Nephron progenitor cell (in vitro differentiated cells): ENCODE results near the gene REXO1.
"Not testable (repeated sequence)": the region's sequence is repeated elsewhere in the genome, so short reads cannot be mapped to it uniquely, and the experiment has no call there.

Experiments used
- DNase-seq: peaks from one replicate; pipeline ENCODE4 v3.0.0; 2021
- H3K27ac Mint-ChIP-seq: 2 replicates; pipeline ENCODE4 v1.8.0; 2021; ENCODE audit warnings: mild to moderate bottlenecking, moderate library complexity, mixed read lengths
- H3K27me3 Mint-ChIP-seq: 2 replicates; pipeline ENCODE4 v1.8.0; 2021; ENCODE audit warnings: mild to moderate bottlenecking, low read depth, mixed read lengths; ENCODE audit not compliant: poor library complexity
- H3K36me3 Mint-ChIP-seq: 2 replicates; pipeline ENCODE4 v1.8.0; 2021; ENCODE audit warnings: low read depth, mixed read lengths
- H3K4me1 Mint-ChIP-seq: 2 replicates; pipeline ENCODE4 v1.8.0; 2021; ENCODE audit warnings: mixed read lengths
- H3K4me3 Mint-ChIP-seq: 2 replicates; pipeline ENCODE4 v1.8.0; 2021; ENCODE audit warnings: mild to moderate bottlenecking, moderate library complexity, mixed read lengths
- H3K9me3 Mint-ChIP-seq: 2 replicates; pipeline ENCODE4 v1.8.0; 2021; ENCODE audit warnings: mild to moderate bottlenecking, moderate library complexity, mixed read lengths
- CTCF ChIP-seq: fragments of 200-600 bp; sonication (generic); IDR thresholded peaks from 2 replicates; pipeline ENCODE4 v1.5.0; 2021; ENCODE audit warnings: antibody characterized with exemption

REXO1 gene

GRCh38 chr19:1880611-1881392 lies 32.5 kb upstream of the REXO1 start:
- H3K4me3 Mint-ChIP-seq: no peak overlapping the region
- no peaks in the 10 kb centered on the region for H3K36me3 Mint-ChIP-seq
- TF ChIP-seq CTCF: no peak
- no peak overlapping the region for H3K27ac Mint-ChIP-seq
- peaks cover 6% of the 10 kb centered on the region for H3K27me3 Mint-ChIP-seq
- no peak for DNase-seq
- no peaks in the 10 kb centered on the region for H3K9me3 Mint-ChIP-seq
- H3K4me1 Mint-ChIP-seq: peaks cover 27% of the 10 kb centered on the region

DNA sequence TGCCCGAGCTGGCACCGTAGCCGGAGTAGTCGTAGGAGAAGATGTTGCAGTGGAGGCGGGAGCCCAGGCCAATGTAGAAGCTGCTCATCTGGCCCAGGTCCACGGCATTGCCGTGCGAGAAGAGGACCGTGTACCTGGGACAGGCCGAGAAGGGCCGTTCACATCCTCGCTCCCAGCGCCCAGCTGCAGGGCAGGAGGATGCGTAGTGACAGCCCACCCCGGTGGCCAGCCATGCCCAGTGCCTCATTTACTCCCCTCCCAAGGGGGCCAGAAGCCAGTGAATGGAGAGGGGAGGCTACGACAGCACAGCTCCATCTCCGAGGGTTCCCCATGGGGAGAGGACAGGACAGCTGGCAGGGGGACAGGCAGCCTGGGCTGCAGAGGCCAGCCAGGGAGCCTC lies 31.7 kb upstream of the REXO1 start:
- DNase-seq, H3K27me3 Mint-ChIP-seq, H3K4me3 Mint-ChIP-seq, H3K27ac Mint-ChIP-seq, H3K9me3 Mint-ChIP-seq, H3K36me3 Mint-ChIP-seq: not testable (repeated sequence)
- H3K4me1 Mint-ChIP-seq: peaks cover 32% of the 10 kb centered on the region

DNA sequence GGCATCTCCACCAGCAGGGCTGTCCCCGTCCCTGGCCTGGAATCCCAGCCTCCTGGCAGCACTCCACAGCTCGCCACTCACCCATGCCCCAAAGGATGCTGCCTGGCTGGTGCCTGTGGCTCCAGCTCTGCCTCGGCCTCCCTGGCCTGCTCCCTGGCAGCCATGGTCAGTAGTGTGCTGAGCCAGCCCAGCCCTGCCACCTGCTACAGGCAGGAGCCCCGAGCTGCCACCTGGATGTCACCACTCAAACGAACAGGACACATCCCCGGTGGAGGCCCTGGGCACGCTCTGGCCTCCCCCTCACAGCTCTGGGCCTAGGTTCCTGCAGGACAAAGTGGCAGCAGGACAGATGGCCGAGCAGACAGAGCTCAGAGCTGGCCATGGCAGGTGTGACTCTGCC lies 30.3 kb upstream of the REXO1 start:
- H3K4me1 Mint-ChIP-seq: peaks cover 33% of the 10 kb centered on the region
- DNase-seq, H3K4me3 Mint-ChIP-seq, H3K36me3 Mint-ChIP-seq, H3K27ac Mint-ChIP-seq, H3K27me3 Mint-ChIP-seq, H3K9me3 Mint-ChIP-seq: not testable (repeated sequence)

DNA sequence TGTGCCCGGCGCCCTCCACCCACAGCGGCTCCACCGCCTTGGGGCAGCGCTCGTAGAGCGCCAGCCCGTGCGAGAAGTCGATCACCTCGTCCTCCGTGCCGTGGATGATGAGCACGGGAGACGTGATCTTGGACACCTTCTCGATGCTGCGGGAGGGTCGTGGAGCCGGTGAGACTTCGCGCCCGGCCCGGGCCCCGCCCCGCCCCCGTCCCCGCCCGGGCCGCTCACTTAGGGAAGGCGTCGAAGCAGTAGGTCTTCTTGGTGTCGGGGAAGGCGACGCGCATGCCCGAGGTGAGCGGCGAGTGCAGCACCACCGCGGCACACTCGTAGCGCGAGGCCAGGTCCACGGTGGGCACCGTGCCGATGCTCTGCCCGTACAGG lies 29.0 kb upstream of the REXO1 start:
- H3K9me3 Mint-ChIP-seq, H3K36me3 Mint-ChIP-seq, DNase-seq, H3K27ac Mint-ChIP-seq, H3K4me3 Mint-ChIP-seq, H3K27me3 Mint-ChIP-seq: not testable (repeated sequence)
- H3K4me1 Mint-ChIP-seq: peaks cover 20% of the 10 kb centered on the region

DNA sequence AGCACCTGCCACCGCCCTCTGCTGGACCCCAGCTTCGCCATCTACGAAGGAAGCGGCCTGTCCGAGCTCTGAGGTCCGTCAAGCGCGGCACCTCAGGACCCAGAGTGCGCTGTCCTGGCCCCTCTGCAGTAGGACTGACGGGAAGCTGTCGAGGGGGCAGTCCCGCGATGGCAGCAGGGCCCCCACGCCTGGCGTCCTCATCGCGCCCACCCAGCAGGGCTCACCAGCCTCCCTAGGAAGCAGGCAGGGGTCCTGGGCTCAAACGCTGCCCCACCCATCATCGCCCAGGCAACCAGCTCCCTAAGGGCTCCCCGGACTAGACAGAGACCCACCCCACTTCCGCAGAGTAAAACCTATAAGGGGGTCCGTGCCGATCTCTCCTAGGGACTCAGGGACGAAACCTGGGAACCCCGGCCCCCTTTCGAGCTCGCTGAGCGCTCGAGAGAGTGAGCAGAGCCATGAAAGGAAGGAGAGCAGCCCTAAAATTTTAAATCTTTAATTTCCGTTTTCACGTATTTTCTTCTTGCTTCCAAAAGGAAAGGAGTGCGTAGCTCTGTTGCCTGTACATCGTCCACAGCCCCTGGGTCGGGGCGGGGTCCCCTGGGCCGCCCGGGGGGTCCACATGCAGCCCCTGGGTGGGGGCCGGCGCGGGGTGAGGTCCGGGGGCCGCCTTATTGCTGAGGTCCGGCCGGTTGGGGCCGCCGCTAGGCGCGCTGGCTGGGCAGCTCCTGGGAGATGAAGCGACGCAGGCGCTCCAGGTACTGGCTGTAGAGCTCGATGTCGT lies 28.4 kb upstream of the REXO1 start:
- Mint-ChIP-seq H3K27ac (peak overlapping the region; percentile 42), H3K4me3 (peak overlapping the region; percentile 96), H3K4me1 (peaks cover 18% of the 10 kb centered on the region)
- not testable (repeated sequence) for H3K36me3 Mint-ChIP-seq, DNase-seq, H3K27me3 Mint-ChIP-seq, H3K9me3 Mint-ChIP-seq

DNA sequence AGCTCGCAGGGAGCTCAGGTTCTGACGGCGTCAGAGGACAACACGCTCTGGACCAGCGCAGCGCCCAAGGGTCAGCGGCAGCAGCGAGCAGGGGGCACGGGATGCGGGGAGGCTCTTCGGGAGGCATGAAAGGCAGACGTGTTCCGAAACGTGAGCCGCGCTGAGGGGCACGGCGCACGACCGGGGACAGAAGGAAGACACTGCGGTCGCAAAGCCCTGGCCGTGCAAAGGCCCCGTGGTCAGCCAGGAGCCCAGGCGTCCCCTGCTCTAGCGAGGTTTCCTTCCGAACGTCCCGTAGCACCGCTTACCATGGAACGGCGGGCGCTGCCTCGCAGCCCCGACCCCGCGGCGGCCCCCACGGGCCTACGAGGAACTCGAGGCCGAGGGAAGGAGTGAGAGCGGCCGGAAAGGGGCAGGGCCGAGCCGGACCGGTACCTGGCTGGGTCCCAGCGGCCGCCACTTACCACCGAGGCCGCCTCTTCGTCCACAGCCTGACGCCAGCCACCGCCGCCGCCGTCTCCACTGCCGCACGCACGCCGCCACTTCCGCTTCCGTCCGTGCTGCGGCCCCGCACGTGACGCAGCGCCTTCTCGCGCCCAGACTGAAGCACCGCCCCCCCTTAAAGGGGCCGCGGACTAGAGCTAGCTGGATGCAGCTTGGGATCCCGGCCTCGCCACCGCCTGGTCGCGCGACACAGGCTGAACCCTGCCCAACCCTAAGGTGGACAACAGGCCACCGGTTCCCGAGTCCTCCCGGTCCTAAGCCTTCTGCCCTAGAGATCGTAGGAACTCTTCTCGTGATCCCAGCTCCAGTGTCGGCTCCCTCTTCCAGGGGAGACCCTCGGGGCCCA lies 27.6 kb upstream of the REXO1 start:
- Mint-ChIP-seq H3K4me1 (peaks cover 18% of the 10 kb centered on the region), H3K27me3 (no peaks in the 10 kb centered on the region), H3K9me3 (no peaks in the 10 kb centered on the region), H3K36me3 (peaks cover 1% of the 10 kb centered on the region), H3K4me3 (peak overlapping the region; percentile 96), H3K27ac (peak overlapping the region; percentile 92)
- TF ChIP-seq CTCF: no peak
- DNase-seq: peak; percentile 86

DNA sequence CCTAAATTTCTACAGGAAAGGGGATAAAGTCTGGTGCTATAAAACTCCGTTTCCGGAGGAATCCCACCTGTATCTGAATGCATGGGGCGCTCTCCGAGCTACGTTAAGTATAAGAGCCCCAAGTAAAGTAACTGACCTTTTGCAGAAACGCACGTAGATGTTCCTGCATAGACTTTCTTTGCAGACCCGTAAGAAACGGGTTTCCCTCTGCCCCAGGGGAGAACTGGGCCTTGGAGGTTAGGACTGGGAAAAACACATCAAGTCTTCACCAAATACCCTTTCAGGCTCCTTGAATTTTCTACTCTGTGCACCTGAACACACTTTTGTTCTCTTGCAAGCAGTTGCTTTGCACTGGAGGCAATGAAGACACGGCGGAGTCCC lies 27.0 kb upstream of the REXO1 start:
- not testable (repeated sequence) for H3K36me3 Mint-ChIP-seq, H3K9me3 Mint-ChIP-seq, H3K27me3 Mint-ChIP-seq, DNase-seq
- peak overlapping the region; percentile 92 for H3K27ac Mint-ChIP-seq
- H3K4me1 Mint-ChIP-seq: peaks cover 18% of the 10 kb centered on the region
- peak overlapping the region; percentile 96 for H3K4me3 Mint-ChIP-seq

DNA sequence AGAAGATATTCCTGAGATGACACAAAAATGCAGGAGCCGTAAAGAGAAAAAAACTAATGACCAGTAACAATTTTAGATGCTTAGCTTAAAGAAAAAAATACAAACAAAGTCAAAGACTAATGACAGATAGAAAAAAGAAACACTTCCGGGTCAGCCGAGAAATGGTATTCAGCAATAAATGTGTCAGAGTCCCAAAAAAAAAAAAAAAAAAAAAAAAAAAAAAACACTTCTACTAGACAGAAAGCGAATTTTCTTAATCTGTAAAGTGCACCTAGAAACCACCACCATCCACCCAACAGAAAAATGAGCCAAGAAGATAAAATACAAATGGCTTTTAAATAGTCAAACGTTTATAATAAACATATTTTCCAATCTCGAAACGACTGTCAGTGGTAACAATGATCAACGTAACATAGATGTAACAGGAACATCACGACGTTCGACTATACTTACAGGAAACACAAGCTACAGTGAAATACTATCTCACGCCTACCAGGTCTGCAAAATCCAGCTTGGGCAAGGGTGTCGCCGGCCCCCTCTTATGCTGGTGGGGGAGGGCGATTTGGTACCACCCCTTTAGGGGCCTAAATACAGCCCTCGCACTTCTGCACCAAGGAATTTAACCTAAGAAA lies 26.4 kb upstream of the REXO1 start:
- Mint-ChIP-seq H3K4me3 (peak overlapping the region; percentile 96), H3K27ac (no peak overlapping the region), H3K4me1 (peaks cover 18% of the 10 kb centered on the region), H3K27me3 (no peaks in the 10 kb centered on the region), H3K9me3 (no peaks in the 10 kb centered on the region), H3K36me3 (peaks cover 9% of the 10 kb centered on the region)
- no peak for DNase-seq
- no peak for TF ChIP-seq CTCF
